ENCODE data around the gene NFATC2IP. TPM values are rescaled to one million over a fixed set of nuclear protein-coding genes. Genes with fewer than 3 reads are reported as not detected.
A peak's percentile ranks its signal among the peaks of the same experiment; 100 is the strongest.

NFATC2IP gene
- total RNA-seq (2021; fragmentation: NEBNext Ultra II Directional; extraction: Animal tissue kit (Norgen Biotek cat#: 25700)), result 54.4 and 56.0 TPM in 2 replicates
- polyA plus RNA-seq (2011; rRNA removed), result 71.5 and 73.3 TPM in 2 replicates
- polyA plus RNA-seq (2011; cell fraction: cytosol; rRNA removed), result 86.2 TPM
- 140 TPM for polyA plus RNA-seq (2011; cell fraction: nucleus; rRNA removed)
- polyA plus RNA-seq (2012, experiment 1 of 2), result 75.2 to 84.1 TPM (median 78.7 TPM) in 4 replicates
- polyA plus RNA-seq (2012, experiment 2 of 2), result 41.1 TPM
- 45.8 TPM for polyA plus RNA-seq (2013, experiment 1 of 2)
- polyA plus RNA-seq (2013, experiment 2 of 2), result 38.1 TPM
- 67.6 and 74.7 TPM in 2 replicates for polyA minus RNA-seq (2011; rRNA and poly(A)+ RNA removed)
- 27.4 TPM for polyA minus RNA-seq (2011; cell fraction: cytosol; rRNA and poly(A)+ RNA removed)
- polyA minus RNA-seq (2011; cell fraction: nucleus; rRNA and poly(A)+ RNA removed), result 67.3 TPM
- long read RNA-seq, experiment 1, full-length matches to known transcripts, result 7 of 26 reads
- long read RNA-seq, experiment 1, partial matches to known transcripts, result 13 of 26 reads
- long read RNA-seq, experiment 1, other reads (novel, unspliced or antisense), result 6 of 26 reads
- long read RNA-seq, experiment 2, partial matches to known transcripts, result 1 of 5 reads
- long read RNA-seq, experiment 2, other reads (novel, unspliced or antisense), result 4 of 5 reads

DNA sequence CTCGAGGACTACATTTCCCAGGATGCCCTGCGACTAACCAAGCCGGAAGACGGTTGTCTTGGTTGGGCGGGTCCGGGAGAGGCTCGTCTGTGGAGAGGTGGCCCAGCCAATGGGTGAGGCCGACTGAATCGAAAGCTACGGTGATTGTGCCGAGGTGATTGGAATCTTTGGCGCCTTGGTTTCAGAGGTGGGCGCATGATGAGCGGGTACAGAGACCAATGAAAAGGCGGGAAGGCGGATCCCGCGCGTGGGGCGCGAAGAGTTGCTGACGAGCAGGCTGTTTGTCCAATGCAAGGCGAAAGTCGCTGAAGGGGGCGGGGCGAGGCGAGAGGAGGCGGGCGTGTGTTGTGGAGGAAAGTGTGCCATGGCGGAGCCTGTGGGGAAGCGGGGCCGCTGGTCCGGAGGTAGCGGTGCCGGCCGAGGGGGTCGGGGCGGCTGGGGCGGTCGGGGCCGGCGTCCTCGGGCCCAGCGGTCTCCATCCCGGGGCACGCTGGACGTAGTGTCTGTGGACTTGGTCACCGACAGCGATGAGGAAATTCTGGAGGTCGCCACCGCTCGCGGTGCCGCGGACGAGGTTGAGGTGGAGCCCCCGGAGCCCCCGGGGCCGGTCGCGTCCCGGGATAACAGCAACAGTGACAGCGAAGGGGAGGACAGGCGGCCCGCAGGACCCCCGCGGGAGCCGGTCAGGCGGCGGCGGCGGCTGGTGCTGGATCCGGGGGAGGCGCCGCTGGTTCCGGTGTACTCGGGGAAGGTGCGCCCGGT lies at the start of gene NFATC2IP:
TSS of gene NFATC2IP (plus strand) at position 290 of the 762 bp plus-strand sequence. CDS start at position 365, 75 bp downstream.
- CTCF ChIA-PET (ENCODE audit: partially characterized antibody), result interaction anchor here (0.6 to 3.0 kb wide), 8 partner anchors 9 to 458 kb away, joined by 3 to 22 read pairs (median 4); partner anchors contain the start of gene SPNS1
- peaks cover 3 to 16% of the 10 kb centered on the region in 2 experiments; a peak in 3 of 4 replicates for H3K79me2 ChIP-seq (ENCODE audit: control insufficient read depth in 1 of 2, insufficient read depth in 2 of 2, low read length in 2 of 2)
- TF ChIP-seq JUND (IDR thresholded peaks at IDR 0.05; ENCODE audit: low read length) (no peak), CREB1 (IDR thresholded peaks at IDR 0.05) (peak; percentile 87), KDM4A (IDR thresholded peaks at IDR 0.05; ENCODE audit: low read depth, low read length, severe bottlenecking) (peak; percentile 55), EP300 (IDR thresholded peaks at IDR 0.05; ENCODE audit: borderline replicate concordance in 1 of 2, low read depth in 2 of 2, low read length in 2 of 2) (no peak), POLR2A (IDR thresholded peaks at IDR 0.05; ENCODE audit: control extremely low read depth in 1 of 2, low read depth in 2 of 2, low read length in 2 of 2) (peak in 1 of 2 experiments; percentile 47; a peak in 1 of 3 replicates), TAF1 (IDR thresholded peaks at IDR 0.05; ENCODE audit: low read depth, low read length) (peak; percentile 78; the same call in 1 of the 2 replicates), SP4 (IDR thresholded peaks at IDR 0.05; ENCODE audit: low read length) (peak; percentile 87; the same call in 1 of the 2 replicates), CHD2 (IDR thresholded peaks at IDR 0.05; ENCODE audit: low read length) (peak; percentile 94), GABPA (IDR thresholded peaks at IDR 0.05; ENCODE audit: borderline replicate concordance, insufficient read depth, low read length) (peak; percentile 88; the same call in 1 of the 2 replicates)

More for the DNA sequence above, at the start of gene NFATC2IP:
- Histone ChIP-seq H3K4me3 (ENCODE audit: extremely low read depth in 1 of 4, insufficient read depth in 2 of 4, low read depth in 3 of 4, low read length in 4 of 4) (peak within 1 kb of the TSS; percentile 76 to 98 (median 77)), H3K27ac (ENCODE audit: low read depth, low read length) (no peak within 1 kb of the TSS; the same call in 1 of the 2 replicates), H3K23me2 (ENCODE audit: low read depth, low read length) (peaks cover 1% of the 10 kb centered on the region; the same call in 1 of the 2 replicates), H3K4ac (replicated peaks; ENCODE audit: insufficient read length, low read depth, low read length) (no peak within 1 kb of the TSS), H3K18ac (ENCODE audit: extremely low read depth, low read length) (no peak within 1 kb of the TSS; the same call in none of the 2 replicates), H2AK5ac (ENCODE audit: low read depth, low read length) (no peak within 1 kb of the TSS), H3K36me3 (ENCODE audit: control insufficient read depth in 2 of 4, insufficient read depth in 4 of 4, low read length in 3 of 4) (peaks cover 10 to 30% (median 22%) of the 10 kb centered on the region in 4 experiments; a peak in 7 of 8 replicates), H3K4me1 (replicated peaks in 1 of 4; ENCODE audit: control insufficient read depth in 3 of 4, insufficient read depth in 4 of 4, low read length in 3 of 4) (peaks cover 0 to 7% (median under 1%) of the 10 kb centered on the region in 4 experiments; a peak in 3 of 7 replicates), H2BK12ac (ENCODE audit: low read depth, low read length) (no peak within 1 kb of the TSS), H3K79me1 (ENCODE audit: low read depth, low read length) (peaks cover 7% of the 10 kb centered on the region), H3K9me3 (ENCODE audit: insufficient read depth in 2 of 2, low read depth in 1 of 2, low read length in 1 of 2) (no peaks in the 10 kb centered on the region), H4K91ac (replicated peaks; ENCODE audit: insufficient read length, low read length) (no peak within 1 kb of the TSS), H2AFZ (ENCODE audit: low read length) (no peak within 1 kb of the TSS), H3K9ac (replicated peaks in 1 of 4; ENCODE audit: extremely low read depth in 1 of 4, low read depth in 3 of 4, low read length in 3 of 4) (peak within 1 kb of the TSS; percentile 66 to 89 (median 77)), H4K8ac (ENCODE audit: extremely low read depth, insufficient read depth, low read length) (peak within 1 kb of the TSS; percentile 87), H3K14ac (ENCODE audit: insufficient read length) (no peak within 1 kb of the TSS), H3K23ac (ENCODE audit: insufficient read length) (no peak within 1 kb of the TSS), H4K5ac (ENCODE audit: insufficient read length, low read depth, low read length) (no peak within 1 kb of the TSS), H3K56ac (replicated peaks; ENCODE audit: insufficient read length, low read depth, low read length) (peak within 1 kb of the TSS; percentile 74), H2BK15ac (ENCODE audit: low read length) (no peak within 1 kb of the TSS), H3K4me2 (ENCODE audit: insufficient read depth in 1 of 2, low read depth in 2 of 2, low read length in 2 of 2) (peak within 1 kb of the TSS; percentile 71 to 76), H2BK20ac (ENCODE audit: low read length) (no peak within 1 kb of the TSS), H2BK120ac (replicated peaks; ENCODE audit: low read depth, low read length) (no peak within 1 kb of the TSS), H4K20me1 (replicated peaks in 1 of 2; ENCODE audit: control insufficient read depth in 1 of 2, insufficient read depth in 2 of 2, low read length in 2 of 2) (peaks cover 0 to 2% of the 10 kb centered on the region in 2 experiments), H3K27me3 (replicated peaks in 1 of 4; ENCODE audit: control insufficient read depth in 3 of 4, extremely low read depth in 1 of 4, insufficient read depth in 3 of 4, low read length in 3 of 4) (no peaks in the 10 kb centered on the region), H2BK5ac (ENCODE audit: low read depth, low read length) (peak within 1 kb of the TSS; percentile 78)
- WGBS, 2 experiments (ENCODE audit: extremely low coverage in 1 of 2, insufficient coverage in 1 of 2, insufficient read length in 1 of 2, insufficient replicate concordance in 2 of 2, low coverage in 1 of 2, low lambda C conversion rate in 2 of 2, missing lambda C conversion rate in 1 of 2), result 0% methylated on average over 37 of the region's 79 CpGs; no CpG with 5 or more reads in 1 of the 2 experiments
- DNase-seq (ENCODE audit: low read depth in 1 of 2, low spot score in 2 of 2) (peak; percentile 99), FAIRE-seq (peak; percentile 76)
- POLR2A ChIA-PET (ENCODE audit: partially characterized antibody), result interaction anchor here (0.6 to 2.2 kb wide), 14 partner anchors 11 to 128 kb away, joined by 3 to 13 read pairs (median 4); partner anchors contain the start of genes ATXN2L and SH2B1

All from H1 (cell line).